DMS53 (cell line): Measurements from ENCODE around the gene LMBR1L.

Experiments used
- DNase-seq: peaks from one replicate; lab custom pipeline; 2025; lab: John Stamatoyannopoulos, UW

The LMBR1L gene

DNA sequence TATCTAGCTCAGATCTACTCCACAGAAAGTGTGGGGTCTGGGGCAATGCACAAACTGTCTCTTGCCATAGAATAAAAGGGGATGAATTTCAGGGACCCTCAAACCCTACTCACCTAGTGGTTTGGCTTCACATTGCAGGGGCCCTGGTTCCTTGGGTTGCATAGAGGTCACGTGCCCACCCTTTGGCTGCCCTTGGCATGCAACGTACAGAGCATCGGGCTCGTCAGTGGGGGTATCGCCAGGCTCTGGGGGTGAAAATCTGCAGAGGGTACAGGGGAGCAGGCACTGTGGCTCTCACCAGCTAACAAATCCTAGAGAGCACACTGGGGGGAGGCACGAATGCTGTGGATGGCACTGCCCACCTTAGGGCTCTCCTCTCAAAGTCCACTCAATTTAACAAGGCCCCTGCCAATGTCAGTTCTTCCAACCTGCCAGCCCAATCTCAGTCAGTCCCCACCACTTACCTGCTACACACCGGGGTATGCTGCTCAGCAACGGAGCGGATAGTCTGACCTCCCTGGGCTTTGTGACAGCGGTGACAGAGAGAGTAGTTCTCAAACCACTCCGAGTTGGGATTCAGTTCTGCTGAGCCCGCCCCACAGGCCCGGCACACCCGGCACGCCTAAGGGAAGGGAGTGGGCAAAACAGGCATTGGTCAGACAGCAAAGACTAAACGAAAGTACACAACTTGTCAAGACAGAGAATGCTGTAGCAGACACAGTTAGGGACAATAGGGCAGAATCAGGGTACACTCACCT, 58.0 kb downstream of the LMBR1L start:
- DNase-seq: no peak

DNA sequence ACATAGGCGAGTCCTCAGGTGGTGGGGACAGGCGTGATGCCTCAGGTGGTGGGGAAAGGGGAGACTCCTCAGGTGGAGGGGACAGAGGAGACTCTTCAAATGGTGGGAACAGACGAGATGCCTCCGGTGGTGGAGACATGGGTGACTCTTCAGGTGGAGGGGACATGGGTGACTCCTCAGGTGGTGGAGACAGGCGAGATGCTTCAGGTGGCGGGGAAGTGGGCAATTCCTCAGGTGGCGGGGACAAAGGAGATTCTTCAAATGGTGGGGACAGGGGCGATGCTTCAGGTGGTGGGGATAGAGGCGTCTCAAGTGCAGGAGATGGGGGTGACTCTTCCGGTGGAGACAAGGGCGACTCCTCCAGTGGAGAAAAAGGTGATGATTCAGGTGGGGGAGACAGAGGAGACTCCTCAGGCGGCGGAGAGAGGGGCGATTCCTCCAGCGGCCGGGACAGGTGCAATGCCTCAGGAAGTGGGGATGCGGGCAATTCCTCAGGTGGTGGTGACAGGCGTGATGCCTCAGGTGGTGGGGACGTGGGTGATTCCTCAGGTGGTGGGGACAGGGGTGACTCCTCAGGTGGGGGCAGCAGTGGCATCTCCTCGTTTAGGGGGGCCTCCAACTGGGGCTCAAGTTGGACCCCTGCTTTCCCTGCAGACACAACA, 58.7 kb downstream of the LMBR1L start:
- no peak for DNase-seq

DNA sequence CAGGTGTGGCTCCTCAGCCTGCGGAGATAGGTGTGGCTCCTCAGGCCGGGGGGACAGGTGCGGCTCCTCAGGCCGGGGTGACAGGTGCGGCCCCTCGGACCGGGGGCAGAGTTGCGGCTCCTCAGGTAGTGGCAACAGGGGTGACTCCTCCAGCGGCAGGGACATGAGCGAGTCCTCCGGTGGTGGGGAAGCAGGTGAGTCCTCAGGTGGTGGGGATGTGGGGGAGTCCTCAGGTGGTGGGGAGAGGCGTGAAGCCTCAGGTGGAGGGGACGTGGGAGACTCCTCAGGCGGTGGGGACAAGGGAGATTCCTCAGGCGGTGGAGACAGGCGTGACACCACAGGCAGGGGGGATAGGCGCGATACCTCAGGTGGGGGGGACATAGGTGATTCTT, 59.3 kb downstream of the LMBR1L start:
- DNase-seq: no peak

DNA sequence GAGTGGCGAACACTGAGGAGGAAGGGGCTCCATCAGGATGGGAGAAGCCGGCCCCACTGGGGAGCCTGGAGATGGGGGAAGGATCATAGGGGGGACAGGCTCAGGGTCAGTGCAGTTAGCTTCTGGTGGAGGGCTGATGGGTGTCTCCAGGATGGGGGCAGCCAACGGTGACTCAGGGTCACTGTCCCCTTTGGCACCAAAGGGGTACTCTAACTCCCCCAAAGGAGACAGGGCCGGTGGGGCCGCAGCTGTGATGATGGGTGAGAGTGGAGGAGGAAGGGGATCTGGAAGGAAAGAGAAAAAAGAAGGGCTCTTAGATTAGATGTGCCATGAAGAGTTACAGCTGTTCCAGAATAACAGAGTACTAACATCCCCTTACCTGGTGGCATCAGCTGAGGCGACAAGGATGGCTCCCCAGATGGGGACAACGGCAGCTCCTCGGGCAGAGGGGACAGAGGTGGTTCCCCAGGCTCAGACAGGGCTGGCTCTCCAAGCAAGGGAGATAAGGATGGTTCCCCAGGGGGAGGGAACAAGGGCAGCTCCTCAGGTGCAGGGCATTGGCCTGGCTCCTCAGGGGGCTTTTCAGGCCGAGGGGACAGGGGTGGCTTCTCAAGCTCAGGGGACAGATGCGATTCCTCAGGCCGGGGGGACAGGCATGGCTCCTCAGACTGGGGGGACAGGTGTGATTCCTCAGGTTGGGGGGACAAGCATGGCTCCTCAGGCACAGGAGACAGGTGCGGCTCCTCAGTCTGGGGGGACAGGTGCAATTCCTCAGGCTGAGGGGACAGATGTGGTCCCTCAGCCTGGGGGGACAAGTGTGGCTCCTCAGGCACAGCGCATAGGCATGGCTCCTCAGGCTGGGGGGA, 59.9 kb downstream of the LMBR1L start:
- no peak for DNase-seq

DNA sequence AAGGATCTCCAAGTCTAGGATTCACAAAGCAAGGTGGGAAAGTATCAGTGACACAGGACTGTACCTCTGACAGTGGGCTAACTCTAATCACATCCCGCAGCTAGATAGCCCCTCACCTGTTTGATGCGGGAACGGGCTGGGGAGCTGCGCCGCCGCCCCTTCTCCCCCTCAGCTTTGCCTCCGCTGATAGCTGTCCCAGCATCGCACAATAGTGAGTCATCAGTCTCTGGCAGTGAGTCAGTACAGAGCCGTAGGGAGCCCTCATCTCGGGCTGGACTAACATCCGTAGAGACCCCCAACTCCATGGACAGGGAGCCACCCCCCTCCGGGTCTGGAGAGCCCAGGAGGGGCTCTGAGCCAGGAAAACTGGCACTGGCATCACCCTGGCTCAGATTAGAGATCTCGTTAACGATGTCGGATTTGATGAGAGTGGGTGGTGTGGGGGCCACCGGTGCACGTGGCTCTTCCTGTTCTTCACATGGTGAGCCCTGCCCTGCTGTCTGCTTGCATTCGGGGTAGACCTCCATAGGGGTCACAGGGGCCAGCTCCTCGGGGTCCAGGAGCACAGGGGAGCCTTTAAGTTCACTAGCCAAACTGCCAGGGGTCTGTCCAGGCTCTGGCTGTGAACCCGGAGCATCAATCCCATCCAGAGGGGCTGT, 61.0 kb downstream of the LMBR1L start:
- DNase-seq: no peak

DNA sequence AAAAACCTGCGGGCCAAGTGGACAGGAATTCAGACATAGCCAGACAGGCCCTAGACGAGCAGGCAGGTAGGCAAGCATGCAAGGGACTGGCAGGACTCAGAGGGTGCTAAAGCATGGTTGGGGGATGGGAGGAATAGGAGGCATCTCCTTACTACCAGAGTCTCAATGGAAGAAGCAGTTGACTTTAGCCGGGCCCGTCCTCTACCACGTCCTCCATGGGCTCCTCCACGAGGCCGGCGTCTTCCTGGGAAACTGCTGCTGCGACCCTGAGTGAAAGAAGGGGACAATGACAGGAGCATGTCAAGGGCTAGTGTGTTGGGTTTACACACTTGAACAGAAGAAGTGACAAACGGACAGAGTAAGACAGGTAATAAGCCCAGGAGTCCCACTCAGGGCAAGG, 61.7 kb downstream of the LMBR1L start:
- no peak for DNase-seq
